Measurements from ENCODE around the gene CNTN5.

Gene CNTN5

DNA sequence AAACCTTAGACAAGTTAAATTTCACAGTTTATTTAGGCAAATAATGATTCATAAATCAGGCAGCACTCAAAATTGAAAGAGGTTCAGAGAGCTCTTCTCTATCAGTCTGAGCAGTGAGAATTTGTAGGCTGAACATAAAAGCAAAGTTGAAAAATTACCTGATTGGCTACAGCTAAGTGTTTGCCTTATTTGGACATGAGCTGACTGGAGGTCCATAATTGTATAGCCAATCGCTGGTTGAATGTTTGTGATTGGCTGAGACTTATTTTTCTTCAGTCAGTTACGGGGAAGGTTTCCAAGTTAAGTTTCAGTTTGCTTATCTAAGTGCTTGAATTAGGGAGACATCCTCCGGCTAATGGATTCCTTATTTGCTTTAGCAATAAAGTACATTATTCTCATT is 527.5 kb downstream of the CNTN5 start:
- H3K4me1 ChIP-seq (ENCODE audit: control insufficient read depth, insufficient read depth, low read length, unreplicated experiment), result no peaks in the 10 kb centered on the region
- no peak overlapping the region for H3K4me3 ChIP-seq (ENCODE audit: low read depth, low read length)
- H3K27me3 ChIP-seq (ENCODE audit: insufficient read depth, low read length), result no peaks in the 10 kb centered on the region
- no peaks in the 10 kb centered on the region for H3K79me2 ChIP-seq (ENCODE audit: control insufficient read depth, insufficient read depth, low read length, unreplicated experiment)
- no peak overlapping the region for H3K27ac ChIP-seq (ENCODE audit: low read depth, low read length)
- no peak overlapping the region for H2AFZ ChIP-seq (ENCODE audit: low read length, unreplicated experiment)
- H3K36me3 ChIP-seq (ENCODE audit: insufficient read depth, low read length), result no peaks in the 10 kb centered on the region

DNA sequence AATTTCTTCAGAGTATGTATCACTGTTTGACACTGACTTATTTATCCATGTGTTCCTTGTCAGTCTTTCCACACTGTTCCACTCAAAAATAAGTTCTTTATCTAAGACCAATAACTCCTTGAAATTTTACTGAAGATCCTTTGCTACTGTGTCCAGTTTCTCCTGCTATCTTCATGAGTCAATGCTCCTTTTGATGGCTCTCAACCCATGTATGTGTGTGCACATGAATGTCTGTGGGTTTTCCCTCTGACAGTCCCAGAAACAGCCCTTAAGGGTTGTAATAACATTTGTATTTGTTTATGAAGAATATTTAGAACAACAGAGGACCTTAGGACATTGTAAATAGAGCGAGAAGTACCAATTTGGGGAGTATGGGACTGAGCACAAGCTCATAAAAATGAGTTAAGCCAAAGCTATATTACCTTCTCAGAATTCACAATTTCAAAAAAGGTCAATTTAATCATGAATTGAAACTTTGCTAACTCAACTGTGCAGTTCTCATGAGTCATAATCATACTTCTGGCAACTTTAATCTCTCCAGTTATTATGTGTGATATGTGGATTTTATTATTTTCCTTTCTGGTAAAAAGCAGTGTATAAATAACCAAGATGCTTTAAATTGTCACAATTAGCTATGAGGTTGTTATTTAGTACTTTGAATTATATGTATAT is 533.6 kb downstream of the CNTN5 start:
- H3K4me1 ChIP-seq (ENCODE audit: control insufficient read depth, insufficient read depth, low read length, unreplicated experiment), result no peaks in the 10 kb centered on the region
- H3K27ac ChIP-seq (ENCODE audit: low read depth, low read length), result no peak overlapping the region
- no peaks in the 10 kb centered on the region for H3K79me2 ChIP-seq (ENCODE audit: control insufficient read depth, insufficient read depth, low read length, unreplicated experiment)
- H3K36me3 ChIP-seq (ENCODE audit: insufficient read depth, low read length), result no peaks in the 10 kb centered on the region
- no peaks in the 10 kb centered on the region for H3K27me3 ChIP-seq (ENCODE audit: insufficient read depth, low read length)
- no peak overlapping the region for H3K4me3 ChIP-seq (ENCODE audit: low read depth, low read length)
- no peak overlapping the region for H2AFZ ChIP-seq (ENCODE audit: low read length, unreplicated experiment)

DNA sequence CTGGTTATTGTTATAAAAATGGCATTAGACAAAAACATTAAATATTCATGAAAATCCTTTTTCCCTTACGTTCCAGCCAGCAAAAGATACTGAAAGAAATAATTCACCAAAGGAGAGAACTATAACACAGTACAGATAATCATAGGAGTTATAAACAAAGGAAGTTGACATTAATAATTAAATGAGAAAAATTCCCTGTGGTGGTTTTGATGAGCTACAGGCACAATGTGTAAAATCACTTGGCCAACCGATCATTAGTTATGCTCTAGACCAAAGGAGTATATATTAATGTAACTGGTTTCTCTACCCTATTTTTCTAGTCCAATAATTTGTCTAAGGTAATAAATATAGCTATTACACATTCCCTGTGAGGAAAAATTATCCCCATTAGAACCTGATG is 534.7 kb downstream of the CNTN5 start:
- Histone ChIP-seq H3K27ac (ENCODE audit: low read depth, low read length) (no peak overlapping the region), H3K36me3 (ENCODE audit: insufficient read depth, low read length) (no peaks in the 10 kb centered on the region), H3K4me1 (ENCODE audit: control insufficient read depth, insufficient read depth, low read length, unreplicated experiment) (peaks cover 2% of the 10 kb centered on the region), H2AFZ (ENCODE audit: low read length, unreplicated experiment) (no peak overlapping the region), H3K79me2 (ENCODE audit: control insufficient read depth, insufficient read depth, low read length, unreplicated experiment) (no peaks in the 10 kb centered on the region), H3K4me3 (ENCODE audit: low read depth, low read length) (no peak overlapping the region), H3K27me3 (ENCODE audit: insufficient read depth, low read length) (no peaks in the 10 kb centered on the region)

DNA sequence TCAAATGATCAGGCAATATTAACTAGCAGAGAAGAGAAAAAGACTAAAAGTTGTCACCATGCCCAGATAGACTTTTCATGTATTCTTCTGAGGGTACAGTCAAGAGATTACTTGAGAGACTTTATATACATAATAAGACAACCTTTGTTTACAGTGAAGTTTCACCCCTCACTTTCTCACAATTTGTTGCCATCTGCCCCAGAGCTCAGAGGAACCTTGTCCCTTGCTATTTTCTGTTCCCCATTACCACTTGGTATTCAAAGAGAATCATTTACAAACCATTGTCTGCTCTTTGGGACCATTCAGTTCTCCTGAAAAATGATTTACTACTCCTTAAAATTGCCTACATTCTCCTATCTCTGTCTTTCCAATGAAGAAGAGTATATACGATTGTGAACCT is 544.6 kb downstream of the CNTN5 start:
- Histone ChIP-seq H3K27ac (ENCODE audit: low read depth, low read length) (no peak overlapping the region), H3K36me3 (ENCODE audit: insufficient read depth, low read length) (no peaks in the 10 kb centered on the region), H3K27me3 (ENCODE audit: insufficient read depth, low read length) (no peaks in the 10 kb centered on the region), H3K79me2 (ENCODE audit: control insufficient read depth, insufficient read depth, low read length, unreplicated experiment) (no peaks in the 10 kb centered on the region), H3K4me3 (ENCODE audit: low read depth, low read length) (no peak overlapping the region), H3K4me1 (ENCODE audit: control insufficient read depth, insufficient read depth, low read length, unreplicated experiment) (peaks cover 10% of the 10 kb centered on the region), H2AFZ (ENCODE audit: low read length, unreplicated experiment) (no peak overlapping the region)

DNA sequence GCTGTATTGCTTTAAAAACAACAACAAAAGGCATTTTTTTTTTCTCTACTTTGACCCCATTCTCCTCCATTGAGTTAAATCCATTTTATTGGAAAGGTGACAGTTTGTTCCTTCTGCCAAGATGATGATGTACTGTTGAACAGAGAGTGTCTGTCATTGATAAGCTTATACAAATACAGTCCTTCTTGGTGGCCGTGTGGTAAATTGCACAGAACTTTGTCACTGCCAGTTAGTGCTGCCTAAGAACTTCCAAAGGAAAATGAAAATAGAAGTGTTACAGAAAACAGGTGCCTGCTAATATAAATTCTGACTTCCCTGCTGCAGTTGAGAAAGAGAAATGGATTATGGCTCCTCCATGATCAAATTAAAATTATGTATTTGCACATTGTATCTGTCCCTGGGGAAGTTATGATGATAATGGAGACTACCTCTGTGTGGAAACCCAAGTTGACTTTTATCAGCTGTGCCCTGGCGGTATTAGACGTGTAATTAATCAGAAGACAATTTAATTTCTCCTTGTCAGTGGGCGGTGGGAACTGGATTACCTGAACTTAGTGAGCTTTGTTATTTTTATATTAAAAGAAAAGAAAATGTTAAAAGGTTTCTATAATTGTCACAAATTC is 546.7 kb downstream of the CNTN5 start:
- no peak overlapping the region for H2AFZ ChIP-seq (ENCODE audit: low read length, unreplicated experiment)
- H3K27ac ChIP-seq (ENCODE audit: low read depth, low read length), result no peak overlapping the region
- H3K36me3 ChIP-seq (ENCODE audit: insufficient read depth, low read length), result no peaks in the 10 kb centered on the region
- H3K79me2 ChIP-seq (ENCODE audit: control insufficient read depth, insufficient read depth, low read length, unreplicated experiment), result no peaks in the 10 kb centered on the region
- no peaks in the 10 kb centered on the region for H3K27me3 ChIP-seq (ENCODE audit: insufficient read depth, low read length)
- H3K4me1 ChIP-seq (ENCODE audit: control insufficient read depth, insufficient read depth, low read length, unreplicated experiment), result no peaks in the 10 kb centered on the region
- no peak overlapping the region for H3K4me3 ChIP-seq (ENCODE audit: low read depth, low read length)

DNA sequence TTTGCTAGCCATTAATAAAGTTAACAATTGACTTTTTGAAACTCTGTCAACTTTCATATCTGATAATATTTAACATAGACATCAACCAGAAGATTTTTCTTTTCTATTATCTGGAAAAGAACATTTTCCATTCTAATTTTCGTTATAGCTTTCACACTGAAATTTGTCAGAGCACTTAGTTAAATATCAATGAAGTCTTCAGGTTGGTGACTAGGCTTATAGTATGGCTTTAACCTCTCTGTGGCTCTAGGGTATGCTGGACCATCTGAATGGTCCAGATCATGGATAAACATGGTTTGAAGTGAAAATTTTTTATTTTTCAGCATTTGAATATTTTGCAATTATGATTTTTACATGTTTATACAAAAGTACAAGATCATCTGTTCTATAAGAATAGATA is 548.1 kb downstream of the CNTN5 start:
- H3K79me2 ChIP-seq (ENCODE audit: control insufficient read depth, insufficient read depth, low read length, unreplicated experiment), result no peaks in the 10 kb centered on the region
- H3K4me1 ChIP-seq (ENCODE audit: control insufficient read depth, insufficient read depth, low read length, unreplicated experiment), result no peaks in the 10 kb centered on the region
- no peaks in the 10 kb centered on the region for H3K36me3 ChIP-seq (ENCODE audit: insufficient read depth, low read length)
- no peaks in the 10 kb centered on the region for H3K27me3 ChIP-seq (ENCODE audit: insufficient read depth, low read length)
- H3K27ac ChIP-seq (ENCODE audit: low read depth, low read length), result no peak overlapping the region
- no peak overlapping the region for H3K4me3 ChIP-seq (ENCODE audit: low read depth, low read length)
- no peak overlapping the region for H2AFZ ChIP-seq (ENCODE audit: low read length, unreplicated experiment)

DNA sequence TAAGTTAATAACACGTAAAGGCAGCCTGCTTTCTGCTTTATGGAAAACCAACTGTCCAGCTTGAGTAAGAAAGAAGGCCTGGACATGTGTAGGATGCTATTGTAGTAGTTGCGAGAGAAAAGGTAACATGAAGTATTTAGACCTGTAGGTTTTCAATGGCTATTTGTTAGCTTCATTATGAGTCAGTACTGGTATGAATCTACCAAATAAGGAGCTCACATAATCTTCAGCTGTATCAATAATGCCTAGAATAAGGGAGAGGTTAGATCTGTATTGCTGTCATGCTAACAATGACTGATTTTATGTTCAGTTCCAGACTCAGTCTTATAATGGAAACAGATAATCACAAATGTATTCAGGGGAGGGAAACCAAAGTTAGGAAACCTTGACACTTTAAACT is 550.3 kb downstream of the CNTN5 start:
- H3K4me3 ChIP-seq (ENCODE audit: low read depth, low read length), result no peak overlapping the region
- no peaks in the 10 kb centered on the region for H3K27me3 ChIP-seq (ENCODE audit: insufficient read depth, low read length)
- no peak overlapping the region for H2AFZ ChIP-seq (ENCODE audit: low read length, unreplicated experiment)
- H3K27ac ChIP-seq (ENCODE audit: low read depth, low read length), result no peak overlapping the region
- H3K36me3 ChIP-seq (ENCODE audit: insufficient read depth, low read length), result no peaks in the 10 kb centered on the region
- H3K4me1 ChIP-seq (ENCODE audit: control insufficient read depth, insufficient read depth, low read length, unreplicated experiment), result no peaks in the 10 kb centered on the region
- H3K79me2 ChIP-seq (ENCODE audit: control insufficient read depth, insufficient read depth, low read length, unreplicated experiment), result no peaks in the 10 kb centered on the region

DNA sequence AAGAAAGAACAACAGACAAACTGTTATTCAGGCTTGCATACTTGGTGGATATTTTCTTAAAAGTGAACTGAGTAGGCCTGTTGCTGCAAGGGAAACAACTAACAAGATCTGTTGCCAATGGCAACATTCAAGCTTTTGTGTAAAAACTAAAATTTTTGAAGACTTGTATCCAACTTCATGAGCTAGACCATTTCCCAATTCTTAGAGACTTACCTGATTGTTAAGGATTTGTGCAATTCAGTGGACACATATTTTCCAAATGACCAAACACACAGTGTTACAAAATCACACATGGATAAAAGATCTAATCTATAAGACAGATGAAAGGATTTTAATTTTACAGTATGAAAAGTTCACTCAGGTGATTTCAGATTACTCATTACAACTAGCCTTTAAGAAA is 564.1 kb downstream of the CNTN5 start:
- Histone ChIP-seq H2AFZ (ENCODE audit: low read length, unreplicated experiment) (no peak overlapping the region), H3K27ac (ENCODE audit: low read depth, low read length) (no peak overlapping the region), H3K36me3 (ENCODE audit: insufficient read depth, low read length) (no peaks in the 10 kb centered on the region)

DNA sequence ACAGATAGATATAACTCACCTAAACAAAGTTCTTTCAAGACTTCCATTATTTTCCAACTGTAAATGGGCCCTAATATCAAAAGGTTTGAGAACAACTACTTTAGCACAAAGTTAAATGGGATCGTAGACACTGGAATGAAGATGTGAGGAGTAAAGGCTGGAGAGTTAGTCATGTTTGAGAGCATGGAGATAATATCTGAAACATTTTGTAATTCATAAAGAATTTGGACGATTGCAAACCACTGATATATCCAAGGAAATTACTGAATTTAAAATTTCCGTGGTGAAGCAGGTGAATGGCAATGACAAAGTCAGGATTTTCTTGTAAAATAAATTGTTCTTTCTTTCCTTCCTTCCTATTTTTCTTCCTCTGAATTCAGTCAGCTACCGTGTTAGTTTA is 564.9 kb downstream of the CNTN5 start:
- H3K4me3 ChIP-seq (ENCODE audit: low read depth, low read length), result no peak overlapping the region
- no peaks in the 10 kb centered on the region for H3K4me1 ChIP-seq (ENCODE audit: control insufficient read depth, insufficient read depth, low read length, unreplicated experiment)

More for the DNA sequence above, 564.1 kb downstream of the CNTN5 start:
- no peaks in the 10 kb centered on the region for H3K4me1 ChIP-seq (ENCODE audit: control insufficient read depth, insufficient read depth, low read length, unreplicated experiment)
- no peak overlapping the region for H3K4me3 ChIP-seq (ENCODE audit: low read depth, low read length)
- H3K27me3 ChIP-seq (ENCODE audit: insufficient read depth, low read length), result no peaks in the 10 kb centered on the region
- H3K79me2 ChIP-seq (ENCODE audit: control insufficient read depth, insufficient read depth, low read length, unreplicated experiment), result no peaks in the 10 kb centered on the region

DNA sequence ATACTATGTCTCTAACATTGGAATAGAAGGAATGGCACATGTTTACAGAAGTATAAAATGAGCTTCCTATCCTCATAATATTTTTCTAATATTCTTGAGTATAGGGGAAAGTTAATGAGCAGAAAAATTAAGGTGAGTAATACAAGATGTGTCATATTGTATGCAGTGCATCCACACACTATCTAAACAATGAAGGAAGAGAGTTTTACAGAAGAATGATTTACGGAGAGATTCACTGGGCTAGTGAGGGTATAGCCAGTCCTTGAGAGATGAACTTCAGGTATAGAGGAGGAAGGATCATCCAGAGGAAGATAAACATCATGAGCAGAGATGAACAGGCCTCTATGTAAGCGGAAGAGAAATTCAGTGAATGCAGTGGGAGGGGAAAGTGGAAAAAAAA is 569.0 kb downstream of the CNTN5 start:
- Histone ChIP-seq H3K27ac (ENCODE audit: low read depth, low read length) (no peak overlapping the region), H3K4me1 (ENCODE audit: control insufficient read depth, insufficient read depth, low read length, unreplicated experiment) (no peaks in the 10 kb centered on the region), H3K36me3 (ENCODE audit: insufficient read depth, low read length) (no peaks in the 10 kb centered on the region), H2AFZ (ENCODE audit: low read length, unreplicated experiment) (no peak overlapping the region), H3K27me3 (ENCODE audit: insufficient read depth, low read length) (no peaks in the 10 kb centered on the region), H3K79me2 (ENCODE audit: control insufficient read depth, insufficient read depth, low read length, unreplicated experiment) (no peaks in the 10 kb centered on the region), H3K4me3 (ENCODE audit: low read depth, low read length) (no peak overlapping the region)

More for the DNA sequence above, 564.9 kb downstream of the CNTN5 start:
- H3K27me3 ChIP-seq (ENCODE audit: insufficient read depth, low read length), result no peaks in the 10 kb centered on the region
- no peak overlapping the region for H2AFZ ChIP-seq (ENCODE audit: low read length, unreplicated experiment)
- H3K79me2 ChIP-seq (ENCODE audit: control insufficient read depth, insufficient read depth, low read length, unreplicated experiment), result no peaks in the 10 kb centered on the region
- no peaks in the 10 kb centered on the region for H3K36me3 ChIP-seq (ENCODE audit: insufficient read depth, low read length)
- no peak overlapping the region for H3K27ac ChIP-seq (ENCODE audit: low read depth, low read length)

DNA sequence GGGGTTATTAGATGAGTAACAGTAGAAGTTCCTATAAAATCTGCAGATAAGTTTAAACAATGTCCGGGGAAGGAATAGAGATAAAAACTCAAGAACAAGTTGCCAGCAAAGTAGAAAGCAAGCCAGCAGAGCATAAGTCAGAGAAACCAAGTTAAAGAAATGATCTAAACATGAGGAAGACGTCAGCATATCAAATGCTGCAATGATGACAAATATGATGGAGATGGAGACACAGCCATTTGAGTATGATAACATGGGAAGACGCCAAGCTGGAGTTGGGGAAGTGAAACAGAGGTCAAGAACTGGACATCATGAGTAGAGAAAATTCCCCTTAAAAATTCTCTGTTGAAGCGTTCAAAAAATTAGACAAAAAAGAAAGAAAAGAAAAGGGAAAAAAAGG is 571.5 kb downstream of the CNTN5 start:
- H2AFZ ChIP-seq (ENCODE audit: low read length, unreplicated experiment), result no peak overlapping the region
- no peaks in the 10 kb centered on the region for H3K4me1 ChIP-seq (ENCODE audit: control insufficient read depth, insufficient read depth, low read length, unreplicated experiment)
- no peaks in the 10 kb centered on the region for H3K27me3 ChIP-seq (ENCODE audit: insufficient read depth, low read length)
- H3K36me3 ChIP-seq (ENCODE audit: insufficient read depth, low read length), result no peaks in the 10 kb centered on the region
- no peak overlapping the region for H3K4me3 ChIP-seq (ENCODE audit: low read depth, low read length)
- no peaks in the 10 kb centered on the region for H3K79me2 ChIP-seq (ENCODE audit: control insufficient read depth, insufficient read depth, low read length, unreplicated experiment)
- no peak overlapping the region for H3K27ac ChIP-seq (ENCODE audit: low read depth, low read length)

All from ACC112 (cell line).